ENCODE data around the gene PYCR2. TPM values are rescaled to one million over a fixed set of nuclear protein-coding genes. Genes with fewer than 3 reads are reported as not detected.

The PYCR2 gene
- total RNA-seq, 1 experiment from 2014 or later, result 74.4 TPM

DNA sequence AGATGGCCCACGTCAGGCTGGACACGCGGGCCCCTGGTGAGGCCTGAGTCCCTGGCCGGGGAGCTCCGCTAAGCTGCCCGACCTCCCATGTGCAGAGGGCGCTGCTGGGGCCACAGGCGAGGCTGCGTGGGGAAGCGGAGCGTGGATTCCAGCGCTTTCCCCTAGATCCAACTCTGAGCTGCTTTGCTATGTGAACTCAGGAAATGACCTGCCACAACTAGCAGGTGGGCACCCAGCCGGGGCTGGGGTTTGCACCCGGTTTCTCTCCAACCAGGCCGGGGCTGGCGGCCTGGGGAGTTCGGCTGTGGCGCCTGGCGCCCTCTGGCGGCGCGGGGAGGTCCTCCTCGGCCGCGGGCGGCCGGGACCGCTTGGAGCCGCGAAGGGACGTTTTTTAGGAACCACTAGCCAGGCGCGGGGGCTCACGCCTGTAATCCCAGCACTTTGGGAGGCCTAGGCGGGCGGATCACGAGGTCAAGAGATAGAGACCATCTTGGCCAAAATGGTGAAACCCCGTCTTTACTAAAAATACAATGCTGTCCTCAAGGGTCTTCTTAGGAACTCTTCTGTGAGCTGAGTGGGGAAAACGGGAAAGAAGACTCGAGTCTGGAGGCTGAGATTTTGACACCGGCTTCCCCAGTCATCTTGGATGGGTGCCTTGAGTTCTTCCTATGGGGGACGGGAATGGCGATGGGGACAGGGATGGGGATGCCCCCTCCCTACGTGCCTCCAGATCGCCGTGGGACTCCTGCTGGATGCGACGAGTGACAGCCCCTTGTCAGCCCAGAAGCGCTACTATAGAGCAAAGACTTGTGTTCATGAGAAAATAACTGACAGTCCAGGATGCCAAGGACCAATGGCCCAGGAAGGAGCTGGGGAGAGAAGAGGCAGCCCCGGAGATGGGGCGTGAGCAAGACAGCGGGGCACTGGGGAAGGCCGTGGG is 12.6 kb downstream of the PYCR2 start:
- no peak overlapping the region for H3K4me3 ChIP-seq (ENCODE audit: low read depth in 2 of 2, low read length in 2 of 2)
- H3K36me3 ChIP-seq (ENCODE audit: control insufficient read depth, insufficient read depth, low read length), result no peaks in the 10 kb centered on the region
- BruUV-seq (replicated peaks), result no TSS peak
- ChIA-PET POLR2A (no interaction called here), CTCF (interaction anchor here (0.5 to 1.3 kb wide), 5 partner anchors 9 to 437 kb away, joined by 3 to 4 read pairs (median 3); partner anchors contain the start of gene SRP9)
- in situ Hi-C loops (cut with HindIII; ENCODE audit: low pct_unique_long_range_greater_than_20kb, low sequenced_read_pairs) (no loop called here), intact Hi-C loops (cut with micrococcal nuclease; ENCODE audit: unreplicated experiment) (loop anchor here (10.0 kb wide), 1 partner anchor 63 kb away; no protein-coding TSS in a partner anchor)
- H3K27me3 ChIP-seq (ENCODE audit: control insufficient read depth, insufficient read depth, low read length), result no peaks in the 10 kb centered on the region
- DNase-seq (ENCODE audit: low read depth, low spot score), result no peak
- ATAC-seq, result peak; percentile 93
- H3K9me3 ChIP-seq (ENCODE audit: control insufficient read depth, insufficient read depth, low read depth, low read length), result no peaks in the 10 kb centered on the region
- H3K27ac ChIP-seq (ENCODE audit: low read length), result no peak overlapping the region
- TF ChIP-seq SIN3A (IDR thresholded peaks at IDR 0.05; ENCODE audit: borderline replicate concordance, insufficient read depth, low read depth, low read length), result no peak
- TF ChIP-seq, protein P1, sequence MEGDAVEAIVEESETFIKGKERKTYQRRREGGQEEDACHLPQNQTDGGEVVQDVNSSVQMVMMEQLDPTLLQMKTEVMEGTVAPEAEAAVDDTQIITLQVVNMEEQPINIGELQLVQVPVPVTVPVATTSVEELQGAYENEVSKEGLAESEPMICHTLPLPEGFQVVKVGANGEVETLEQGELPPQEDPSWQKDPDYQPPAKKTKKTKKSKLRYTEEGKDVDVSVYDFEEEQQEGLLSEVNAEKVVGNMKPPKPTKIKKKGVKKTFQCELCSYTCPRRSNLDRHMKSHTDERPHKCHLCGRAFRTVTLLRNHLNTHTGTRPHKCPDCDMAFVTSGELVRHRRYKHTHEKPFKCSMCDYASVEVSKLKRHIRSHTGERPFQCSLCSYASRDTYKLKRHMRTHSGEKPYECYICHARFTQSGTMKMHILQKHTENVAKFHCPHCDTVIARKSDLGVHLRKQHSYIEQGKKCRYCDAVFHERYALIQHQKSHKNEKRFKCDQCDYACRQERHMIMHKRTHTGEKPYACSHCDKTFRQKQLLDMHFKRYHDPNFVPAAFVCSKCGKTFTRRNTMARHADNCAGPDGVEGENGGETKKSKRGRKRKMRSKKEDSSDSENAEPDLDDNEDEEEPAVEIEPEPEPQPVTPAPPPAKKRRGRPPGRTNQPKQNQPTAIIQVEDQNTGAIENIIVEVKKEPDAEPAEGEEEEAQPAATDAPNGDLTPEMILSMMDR (IDR thresholded peaks at IDR 0.05), result peak; percentile 97
- no peaks in the 10 kb centered on the region for H3K4me1 ChIP-seq (ENCODE audit: control insufficient read depth, insufficient read depth, low read length)

- ATAC-seq (no peak), DNase-seq (ENCODE audit: low read depth, low spot score) (no peak)
- no peaks in the 10 kb centered on the region for H3K9me3 ChIP-seq (ENCODE audit: control insufficient read depth, insufficient read depth, low read depth, low read length)
- no peaks in the 10 kb centered on the region for H3K36me3 ChIP-seq (ENCODE audit: control insufficient read depth, insufficient read depth, low read length)
- H3K27me3 ChIP-seq (ENCODE audit: control insufficient read depth, insufficient read depth, low read length), result no peaks in the 10 kb centered on the region
- H3K4me1 ChIP-seq (ENCODE audit: control insufficient read depth, insufficient read depth, low read length), result no peaks in the 10 kb centered on the region
- TF ChIP-seq POLR2AphosphoS5 (IDR thresholded peaks at IDR 0.05; ENCODE audit: low read depth, low read length), result no peak
- no peak for TF ChIP-seq SIN3A (IDR thresholded peaks at IDR 0.05; ENCODE audit: borderline replicate concordance, insufficient read depth, low read depth, low read length)
- TF ChIP-seq TCF7L2 (IDR thresholded peaks at IDR 0.05; ENCODE audit: low read depth, low read length), result no peak
- TF ChIP-seq, protein P1 (IDR thresholded peaks at IDR 0.05), result no peak
- TF ChIP-seq, protein P2, sequence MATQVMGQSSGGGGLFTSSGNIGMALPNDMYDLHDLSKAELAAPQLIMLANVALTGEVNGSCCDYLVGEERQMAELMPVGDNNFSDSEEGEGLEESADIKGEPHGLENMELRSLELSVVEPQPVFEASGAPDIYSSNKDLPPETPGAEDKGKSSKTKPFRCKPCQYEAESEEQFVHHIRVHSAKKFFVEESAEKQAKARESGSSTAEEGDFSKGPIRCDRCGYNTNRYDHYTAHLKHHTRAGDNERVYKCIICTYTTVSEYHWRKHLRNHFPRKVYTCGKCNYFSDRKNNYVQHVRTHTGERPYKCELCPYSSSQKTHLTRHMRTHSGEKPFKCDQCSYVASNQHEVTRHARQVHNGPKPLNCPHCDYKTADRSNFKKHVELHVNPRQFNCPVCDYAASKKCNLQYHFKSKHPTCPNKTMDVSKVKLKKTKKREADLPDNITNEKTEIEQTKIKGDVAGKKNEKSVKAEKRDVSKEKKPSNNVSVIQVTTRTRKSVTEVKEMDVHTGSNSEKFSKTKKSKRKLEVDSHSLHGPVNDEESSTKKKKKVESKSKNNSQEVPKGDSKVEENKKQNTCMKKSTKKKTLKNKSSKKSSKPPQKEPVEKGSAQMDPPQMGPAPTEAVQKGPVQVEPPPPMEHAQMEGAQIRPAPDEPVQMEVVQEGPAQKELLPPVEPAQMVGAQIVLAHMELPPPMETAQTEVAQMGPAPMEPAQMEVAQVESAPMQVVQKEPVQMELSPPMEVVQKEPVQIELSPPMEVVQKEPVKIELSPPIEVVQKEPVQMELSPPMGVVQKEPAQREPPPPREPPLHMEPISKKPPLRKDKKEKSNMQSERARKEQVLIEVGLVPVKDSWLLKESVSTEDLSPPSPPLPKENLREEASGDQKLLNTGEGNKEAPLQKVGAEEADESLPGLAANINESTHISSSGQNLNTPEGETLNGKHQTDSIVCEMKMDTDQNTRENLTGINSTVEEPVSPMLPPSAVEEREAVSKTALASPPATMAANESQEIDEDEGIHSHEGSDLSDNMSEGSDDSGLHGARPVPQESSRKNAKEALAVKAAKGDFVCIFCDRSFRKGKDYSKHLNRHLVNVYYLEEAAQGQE (IDR thresholded peaks at IDR 0.05; ENCODE audit: insufficient read depth in 1 of 2, low read depth in 2 of 2, low read length in 1 of 2), result no peak
- intact Hi-C loops (cut with micrococcal nuclease; ENCODE audit: unreplicated experiment) (no loop called here), in situ Hi-C loops (cut with HindIII; ENCODE audit: low pct_unique_long_range_greater_than_20kb, low sequenced_read_pairs) (no loop called here)
- H3K4me3 ChIP-seq (ENCODE audit: low read depth in 2 of 2, low read length in 2 of 2), result no peak overlapping the region
- no TSS peak for BruUV-seq (replicated peaks)
- ChIA-PET POLR2A (no interaction called here), CTCF (no interaction called here)
- no peak overlapping the region for H3K27ac ChIP-seq (ENCODE audit: low read length)
These were observed 14.6 kb downstream of the PYCR2 start for GRCh38 chr1:225909477-225909876.

Data from Panc1 (cell line).